Muscle layer of colon (tissue), 2 donors: ENCODE data around the gene MPV17.
A peak's percentile ranks its signal among the peaks of the same experiment; 100 is the strongest.
"Not testable (repeated sequence)": the region's sequence is repeated elsewhere in the genome, so short reads cannot be mapped to it uniquely, and the experiment has no call there.

ENCODE experiments used
- H3K27ac ChIP-seq: one replicate; pipeline ENCODE4 v1.7.0; 2013; ENCODE audit warnings: low read depth, mild to moderate bottlenecking, low read length, moderate library complexity
- H3K27me3 ChIP-seq, 2 donors: one replicate each; pipeline ENCODE4 v1.7.0; 2013; ENCODE audit warnings: low read length in 2 of 2, mild to moderate bottlenecking in 2 of 2; ENCODE audit not compliant: insufficient read depth in 2 of 2, control insufficient read depth in 1 of 2
- H3K36me3 ChIP-seq: one replicate; pipeline ENCODE4 v1.7.0; 2013; ENCODE audit warnings: mild to moderate bottlenecking, low read length; ENCODE audit not compliant: insufficient read depth
- H3K4me1 ChIP-seq: one replicate; pipeline ENCODE4 v1.7.0; 2013; ENCODE audit warnings: mild to moderate bottlenecking, low read length; ENCODE audit not compliant: insufficient read depth
- H3K4me3 ChIP-seq, 2 donors: one replicate each; pipeline ENCODE4 v1.7.0; 2013; ENCODE audit warnings: low read length in 2 of 2, low read depth in 1 of 2, mild to moderate bottlenecking in 1 of 2, moderate library complexity in 1 of 2
- H3K9ac ChIP-seq: one replicate; pipeline ENCODE4 v1.7.0; 2013; ENCODE audit warnings: low read length
- H3K9me3 ChIP-seq: one replicate; pipeline ENCODE4 v1.7.0; 2013; ENCODE audit warnings: mild to moderate bottlenecking, low read length
- donor health status: abdominal sarcoma.
- donor health status: Adenocarcinoma of cecum.

The MPV17 gene

GRCh38 chr2:27353762-27354596 lies 31.1 kb upstream of the MPV17 start:
- peaks cover 28% of the 10 kb centered on the region for H3K4me1 ChIP-seq

GRCh38 chr2:27353386-27353761 lies 30.5 kb upstream of the MPV17 start:
- not testable (repeated sequence) for H3K9me3 ChIP-seq, H3K36me3 ChIP-seq, H3K27me3 ChIP-seq, H3K9ac ChIP-seq, H3K27ac ChIP-seq, H3K4me3 ChIP-seq
- peaks cover 27% of the 10 kb centered on the region for H3K4me1 ChIP-seq

More at GRCh38 chr2:27353762-27354596, 31.1 kb upstream of the MPV17 start:
- Histone ChIP-seq H3K27me3 (no peaks in the 10 kb centered on the region), H3K36me3 (no peaks in the 10 kb centered on the region), H3K9me3 (no peaks in the 10 kb centered on the region), H3K9ac (no peak overlapping the region), H3K4me3 (no peak overlapping the region), H3K27ac (no peak overlapping the region)

GRCh38 chr2:27351802-27352598 lies 29.1 kb upstream of the MPV17 start:
- Histone ChIP-seq H3K9me3 (no peaks in the 10 kb centered on the region), H3K27ac (no peak overlapping the region), H3K4me3 (no peak overlapping the region), H3K9ac (no peak overlapping the region), H3K36me3 (no peaks in the 10 kb centered on the region), H3K4me1 (peaks cover 18% of the 10 kb centered on the region), H3K27me3 (no peaks in the 10 kb centered on the region)

GRCh38 chr2:27350106-27350693 lies 27.3 kb upstream of the MPV17 start:
- Histone ChIP-seq H3K27ac (no peak overlapping the region), H3K36me3 (no peaks in the 10 kb centered on the region), H3K9ac (no peak overlapping the region), H3K27me3 (no peaks in the 10 kb centered on the region), H3K4me3 (no peak overlapping the region), H3K4me1 (peaks cover 9% of the 10 kb centered on the region), H3K9me3 (no peaks in the 10 kb centered on the region)

- H3K27ac ChIP-seq = no peak overlapping the region
- no peak overlapping the region for H3K4me3 ChIP-seq
- no peaks in the 10 kb centered on the region for H3K9me3 ChIP-seq
- H3K4me1 ChIP-seq = no peaks in the 10 kb centered on the region
- peaks cover 7% of the 10 kb centered on the region for H3K36me3 ChIP-seq
- H3K27me3 ChIP-seq = no peaks in the 10 kb centered on the region
- no peak overlapping the region for H3K9ac ChIP-seq
Observed at GRCh38 chr2:27347641-27348040, 24.7 kb upstream of the MPV17 start.

- Histone ChIP-seq H3K4me1 (no peaks in the 10 kb centered on the region), H3K9ac (no peak overlapping the region), H3K9me3 (no peaks in the 10 kb centered on the region), H3K27ac (no peak overlapping the region), H3K36me3 (peaks cover 63% of the 10 kb centered on the region), H3K27me3 (no peaks in the 10 kb centered on the region), H3K4me3 (no peak overlapping the region)
Observed at GRCh38 chr2:27336173-27336572, 13.3 kb upstream of the MPV17 start.

- Histone ChIP-seq H3K27me3 (no peaks in the 10 kb centered on the region), H3K9me3 (no peaks in the 10 kb centered on the region), H3K4me3 (no peak overlapping the region), H3K4me1 (no peaks in the 10 kb centered on the region), H3K9ac (no peak overlapping the region), H3K27ac (no peak overlapping the region), H3K36me3 (peaks cover 57% of the 10 kb centered on the region)
Observed at GRCh38 chr2:27335311-27335710, 12.4 kb upstream of the MPV17 start.

GRCh38 chr2:27324720-27325119 lies 1.8 kb upstream of the MPV17 start:
- Histone ChIP-seq H3K4me3 (no peak overlapping the region), H3K9ac (no peak overlapping the region), H3K36me3 (peaks cover 39% of the 10 kb centered on the region), H3K27ac (no peak overlapping the region), H3K9me3 (no peaks in the 10 kb centered on the region), H3K4me1 (peaks cover 21% of the 10 kb centered on the region), H3K27me3 (no peaks in the 10 kb centered on the region)

- Histone ChIP-seq H3K27me3 (no peaks in the 10 kb centered on the region), H3K27ac (peak overlapping the region; percentile 83), H3K36me3 (peaks cover 29% of the 10 kb centered on the region), H3K9ac (peak overlapping the region; percentile 99), H3K9me3 (no peaks in the 10 kb centered on the region), H3K4me1 (peaks cover 21% of the 10 kb centered on the region), H3K4me3 (peak overlapping the region; percentile 91 to 100)
Observed at GRCh38 chr2:27323596-27324285, 844 bp upstream of the MPV17 start.

- no peaks in the 10 kb centered on the region for H3K27me3 ChIP-seq
Observed at GRCh38 chr2:27322301-27322765, 564 bp downstream of the MPV17 start.

More at GRCh38 chr2:27322301-27322765, 564 bp downstream of the MPV17 start:
- H3K4me3 ChIP-seq = peak overlapping the region; percentile 91 to 100
- peaks cover 21% of the 10 kb centered on the region for H3K4me1 ChIP-seq
- peak overlapping the region; percentile 83 for H3K27ac ChIP-seq
- peak overlapping the region; percentile 99 for H3K9ac ChIP-seq
- peaks cover 18% of the 10 kb centered on the region for H3K36me3 ChIP-seq
- no peaks in the 10 kb centered on the region for H3K9me3 ChIP-seq
